ENCODE data around the gene ATP13A3.

Gene ATP13A3

DNA sequence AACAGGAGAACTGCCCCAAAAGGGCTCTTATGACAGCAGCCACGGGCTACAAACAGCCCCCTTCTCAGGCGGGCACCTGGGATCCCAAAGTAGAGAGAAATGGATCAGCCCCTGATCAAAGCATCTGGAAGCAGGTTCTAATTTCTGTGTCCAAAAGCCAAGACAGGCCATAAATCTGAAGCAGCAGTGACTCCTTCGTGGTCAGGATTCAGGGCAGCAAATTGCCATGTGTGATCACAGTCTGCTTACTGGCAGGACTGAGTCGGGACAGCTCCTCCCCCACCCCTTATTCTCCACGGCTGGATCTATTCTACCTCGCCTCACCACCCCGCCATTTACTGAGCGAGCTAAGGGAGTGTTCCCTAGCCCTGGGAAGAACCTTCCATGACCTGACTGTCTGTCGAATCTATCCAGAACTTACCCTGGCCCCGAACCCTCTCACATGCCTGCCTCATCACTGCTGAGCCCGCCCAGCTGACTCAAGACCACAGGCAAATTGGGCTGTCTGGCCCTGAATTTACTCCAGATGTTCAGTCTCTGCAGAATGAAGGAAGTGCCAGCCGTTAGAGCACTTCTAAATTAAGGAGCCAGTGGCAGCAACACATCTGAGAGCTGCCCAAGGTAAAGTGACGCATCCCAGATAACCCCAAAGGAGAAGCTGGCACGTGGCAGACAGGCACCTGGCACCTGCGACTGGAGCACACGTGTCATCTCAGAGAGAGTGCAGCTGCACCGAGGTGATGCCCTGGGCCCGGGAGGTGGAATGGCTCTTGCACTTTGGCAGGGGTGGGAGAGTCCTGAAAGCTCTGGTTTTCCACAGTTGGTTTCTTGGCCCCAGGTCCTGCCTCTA, 118.6 kb downstream of the ATP13A3 start:
- no peak for FAIRE-seq

- FAIRE-seq = no peak
Measured at GRCh38 chr3:194365978-194366490, 120.8 kb downstream of the ATP13A3 start.

GRCh38 chr3:194365526-194365925, 121.3 kb downstream of the ATP13A3 start:
- no peak for FAIRE-seq

- no peak for FAIRE-seq
Measured at GRCh38 chr3:194364652-194365434, 122.0 kb downstream of the ATP13A3 start.

GRCh38 chr3:194364314-194364651, 122.5 kb downstream of the ATP13A3 start:
- FAIRE-seq = no peak

DNA sequence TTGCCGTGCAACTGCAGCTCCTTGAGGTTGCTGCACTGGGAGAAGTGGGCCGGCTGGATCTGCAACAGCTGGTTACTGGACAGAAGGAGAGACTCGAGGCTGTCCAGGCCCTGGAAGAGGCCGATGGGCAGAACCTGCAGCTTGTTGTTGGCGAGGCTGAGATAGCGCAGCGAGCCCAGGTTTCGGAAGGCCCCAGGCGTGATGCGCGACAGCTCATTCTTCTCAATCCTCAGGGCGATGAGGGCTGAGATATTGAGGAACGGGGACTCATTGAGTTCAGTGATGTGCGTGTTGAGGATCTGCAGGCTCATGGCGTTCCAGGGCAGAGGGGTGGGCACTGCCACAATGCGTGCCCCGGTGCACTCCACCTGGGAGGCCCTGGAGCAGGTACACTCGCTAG, 126.2 kb downstream of the ATP13A3 start:
- no peak for FAIRE-seq

DNA sequence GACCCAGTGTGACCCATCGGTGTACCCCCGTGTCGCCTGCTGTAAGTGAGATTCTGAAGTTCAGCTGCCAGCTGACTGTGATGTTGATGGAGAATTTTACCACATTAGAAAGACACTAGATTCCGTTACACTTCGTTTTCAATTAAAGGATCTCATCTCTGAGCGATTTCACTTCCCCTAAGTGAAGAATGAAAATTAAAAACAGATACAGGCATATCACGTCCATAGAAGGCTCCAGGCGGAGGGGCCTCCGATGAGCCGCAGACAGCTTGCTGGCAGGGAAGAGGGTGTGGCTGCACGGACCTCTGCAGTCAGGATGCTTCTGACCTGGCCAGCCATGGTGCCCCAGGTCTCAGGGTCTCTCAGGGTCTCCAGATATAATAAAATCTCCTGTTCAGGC, 129.1 kb downstream of the ATP13A3 start:
- FAIRE-seq = no peak

DNA sequence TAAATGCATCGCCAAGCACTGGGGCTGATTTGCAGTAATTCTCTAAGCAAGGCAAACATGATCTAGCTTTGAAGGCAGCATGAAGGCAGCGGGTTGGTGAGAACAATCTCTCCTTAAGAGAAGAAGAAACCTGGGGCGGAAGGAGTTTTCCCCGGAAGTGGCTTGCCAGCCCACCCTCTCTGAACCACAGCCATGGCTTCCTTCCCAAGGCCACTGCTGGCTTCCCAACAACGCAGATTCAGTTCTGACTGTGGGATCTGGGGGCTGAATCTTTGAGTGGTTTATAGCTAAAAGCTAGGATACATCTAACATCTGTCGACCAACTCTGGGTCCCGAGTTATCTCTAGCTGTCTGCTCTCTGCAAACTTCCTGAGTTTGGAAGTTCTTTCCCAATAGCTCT, 131.4 kb downstream of the ATP13A3 start:
- FAIRE-seq = no peak

GRCh38 chr3:194354315-194354714, 132.5 kb downstream of the ATP13A3 start:
- FAIRE-seq = no peak

All from TTC549 (cell line).